GM18505 (cell line): ENCODE measurements around the gene MRPL34.
A peak's percentile ranks its signal among the peaks of the same experiment; 100 is the strongest.

ENCODE experiments used
- ATAC-seq: cut with Tn5 transposase; IDR thresholded peaks from one replicate; pipeline ENCODE4 v1.9.1; 2021; ENCODE audit not compliant: unreplicated experiment
- POLR2A ChIP-seq: IDR thresholded peaks from 4 replicates; pipeline ENCODE4 v1.6.1; 2011; ENCODE audit warnings: borderline replicate concordance; ENCODE audit not compliant: insufficient read depth, insufficient read length; ENCODE audit errors: extremely low read depth

Gene MRPL34

GRCh38 chr19:17309198-17309964, 3.7 kb downstream of the MRPL34 start, which contains the start of gene DDA1:
Gene DDA1, plus strand, starts transcription at chr19:17309563. Its CDS starts 92 bp downstream, at chr19:17309655.
- peak; percentile 48 for ATAC-seq
- peak; percentile 76 for TF ChIP-seq POLR2A

GRCh38 chr19:17309965-17310461, 4.3 kb downstream of the MRPL34 start:
- no peak for ATAC-seq
- TF ChIP-seq POLR2A: no peak

- no peak for TF ChIP-seq POLR2A
- ATAC-seq: no peak
Measured at GRCh38 chr19:17311455-17312188, 6.0 kb downstream of the MRPL34 start.

- no peak for ATAC-seq
- TF ChIP-seq POLR2A: no peak
Measured at GRCh38 chr19:17312189-17313113, 6.8 kb downstream of the MRPL34 start.

- ATAC-seq: no peak
- no peak for TF ChIP-seq POLR2A
Measured at GRCh38 chr19:17314007-17314593, 8.4 kb downstream of the MRPL34 start.

GRCh38 chr19:17318966-17319365, 13.3 kb downstream of the MRPL34 start:
- no peak for ATAC-seq
- no peak for TF ChIP-seq POLR2A

- no peak for ATAC-seq
- no peak for TF ChIP-seq POLR2A
Measured at GRCh38 chr19:17319473-17320238, 14.0 kb downstream of the MRPL34 start.

- TF ChIP-seq POLR2A: no peak
- ATAC-seq: no peak
Measured at GRCh38 chr19:17320435-17320834, 14.8 kb downstream of the MRPL34 start.

- no peak for ATAC-seq
- no peak for TF ChIP-seq POLR2A
Measured at GRCh38 chr19:17321655-17322489, 16.2 kb downstream of the MRPL34 start.

- TF ChIP-seq POLR2A: no peak
- no peak for ATAC-seq
Measured at GRCh38 chr19:17322854-17323253, 17.2 kb downstream of the MRPL34 start.

GRCh38 chr19:17323300-17323963, 17.8 kb downstream of the MRPL34 start:
- ATAC-seq: no peak
- no peak for TF ChIP-seq POLR2A
